Activated CD4-positive, CD25-positive, alpha-beta regulatory T cell (primary cell): ENCODE results near the gene SGK1.
A peak's percentile ranks its signal among the peaks of the same experiment; 100 is the strongest.
"Not testable (repeated sequence)": the region's sequence is repeated elsewhere in the genome, so short reads cannot be mapped to it uniquely, and the experiment has no call there.

Source experiments
- DNase-seq, 4 experiments: peaks; one replicate each; lab custom pipeline; 2025; lab: John Stamatoyannopoulos, UW

Gene SGK1

GRCh38 chr6:134251320-134251719, 66.6 kb downstream of the SGK1 start:
- no peak for DNase-seq

- no peak for DNase-seq
These were observed 67.1 kb downstream of the SGK1 start for GRCh38 chr6:134250776-134251175.

- DNase-seq = no peak
These were observed 67.9 kb downstream of the SGK1 start for GRCh38 chr6:134249759-134250602.

GRCh38 chr6:134249239-134249758, 68.6 kb downstream of the SGK1 start:
- no peak for DNase-seq

GRCh38 chr6:134247844-134248580, 69.9 kb downstream of the SGK1 start:
- DNase-seq = no peak

- DNase-seq = peak in 3 of 4 experiments; percentile 7 to 38 (median 37)
These were observed 70.6 kb downstream of the SGK1 start for GRCh38 chr6:134247231-134247833.

GRCh38 chr6:134245706-134246105, 72.2 kb downstream of the SGK1 start:
- DNase-seq = no peak

- no peak for DNase-seq
These were observed 72.9 kb downstream of the SGK1 start for GRCh38 chr6:134245041-134245440.

- peak; percentile 13 to 81 (median 54) for DNase-seq
These were observed 77.1 kb downstream of the SGK1 start for GRCh38 chr6:134240665-134241431.

- DNase-seq = no peak
These were observed 78.7 kb downstream of the SGK1 start for GRCh38 chr6:134238960-134239795.

- DNase-seq = no peak
These were observed 79.9 kb downstream of the SGK1 start for GRCh38 chr6:134238006-134238405.

GRCh38 chr6:134235937-134236751, 81.8 kb downstream of the SGK1 start:
- no peak for DNase-seq

GRCh38 chr6:134235334-134235733, 82.6 kb downstream of the SGK1 start:
- DNase-seq = not testable (repeated sequence)

GRCh38 chr6:134233180-134233955, 84.5 kb downstream of the SGK1 start:
- DNase-seq = no peak

- no peak for DNase-seq
These were observed 87.0 kb downstream of the SGK1 start for GRCh38 chr6:134230940-134231339.

- no peak for DNase-seq
These were observed 87.7 kb downstream of the SGK1 start for GRCh38 chr6:134230087-134230700.

GRCh38 chr6:134229520-134229919, 88.4 kb downstream of the SGK1 start:
- no peak for DNase-seq

GRCh38 chr6:134223796-134224420, 94.0 kb downstream of the SGK1 start:
- DNase-seq = no peak
